Raji (cell line): ENCODE data around the gene SPEN.

Source experiments
- POLR2A ChIP-seq: IDR thresholded peaks from 2 replicates; pipeline ENCODE4 v1.6.1; 2011; ENCODE audit warnings: low read depth, low read length, control low read depth; ENCODE audit not compliant: insufficient read depth

SPEN gene

DNA sequence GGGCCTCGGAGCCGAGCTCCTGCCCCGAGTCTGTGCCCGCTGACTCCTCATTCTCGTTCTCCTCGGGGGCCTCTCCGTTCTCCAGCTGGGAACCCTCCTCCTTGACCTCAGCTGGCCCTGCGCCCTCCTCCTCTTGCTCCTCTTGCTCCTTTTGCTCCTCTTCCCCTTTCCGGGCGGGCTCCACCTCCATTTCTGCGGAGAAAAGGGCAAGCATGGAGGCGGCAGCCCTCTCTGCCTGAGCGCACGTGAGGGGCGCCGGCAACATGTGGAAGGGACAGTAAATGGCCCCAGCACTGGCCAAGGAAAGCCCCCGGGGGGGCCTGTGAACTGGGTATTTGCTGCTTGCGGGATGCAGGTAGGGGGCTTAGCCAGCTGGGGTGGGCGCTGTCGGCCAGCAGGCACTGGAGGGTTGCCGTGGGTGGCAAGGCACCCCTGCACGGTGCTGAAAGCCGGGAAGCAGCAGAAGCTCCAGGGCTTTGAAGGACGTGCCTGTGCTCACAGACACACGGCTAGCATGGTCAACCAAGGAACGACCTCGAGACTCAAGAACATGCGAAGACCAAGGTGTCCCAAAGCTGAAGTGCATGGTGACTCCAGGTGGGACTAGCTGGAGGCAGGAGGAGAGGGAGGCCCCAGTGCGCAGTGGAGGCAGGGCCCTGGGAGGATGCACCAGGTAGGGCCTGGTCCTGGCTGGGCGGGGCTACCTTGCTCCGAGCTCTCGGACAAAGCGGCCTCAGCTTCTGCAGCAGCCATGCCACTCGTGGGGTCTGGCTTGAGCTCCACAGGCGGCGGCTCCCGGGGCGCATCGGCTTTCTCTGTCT, 97.7 kb downstream of the SPEN start:
- TF ChIP-seq POLR2A, result no peak

DNA sequence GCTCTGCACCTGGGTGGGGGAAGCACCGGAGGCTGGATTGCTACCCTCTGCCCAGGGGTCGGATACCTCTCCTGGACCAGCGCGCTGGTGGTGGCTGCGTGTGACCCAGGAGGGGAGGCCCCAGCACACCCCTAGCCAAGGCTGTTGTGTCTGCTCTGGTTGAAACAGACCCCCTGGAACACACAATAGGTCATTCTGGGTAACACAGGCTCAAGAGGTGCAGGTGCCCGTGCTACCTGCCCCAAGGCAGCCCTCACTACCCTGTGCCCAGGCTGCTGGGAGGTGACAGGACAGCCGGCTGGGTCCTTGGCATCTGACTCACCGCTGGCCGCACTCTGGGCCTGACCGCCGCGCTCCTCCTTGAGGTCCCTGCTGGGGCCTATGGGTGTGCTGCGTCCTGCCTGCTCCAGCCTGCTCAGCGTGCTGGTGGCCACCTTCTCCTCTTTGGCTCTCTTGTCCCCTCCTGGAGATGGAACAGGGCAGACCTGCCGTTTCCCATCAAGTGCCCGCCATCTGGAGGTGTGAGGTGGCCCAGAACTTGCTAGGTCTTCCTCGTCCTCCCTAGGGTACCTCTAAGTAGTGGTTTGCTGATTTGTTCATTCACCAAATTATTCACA, 98.4 kb downstream of the SPEN start:
- TF ChIP-seq POLR2A, result no peak

DNA sequence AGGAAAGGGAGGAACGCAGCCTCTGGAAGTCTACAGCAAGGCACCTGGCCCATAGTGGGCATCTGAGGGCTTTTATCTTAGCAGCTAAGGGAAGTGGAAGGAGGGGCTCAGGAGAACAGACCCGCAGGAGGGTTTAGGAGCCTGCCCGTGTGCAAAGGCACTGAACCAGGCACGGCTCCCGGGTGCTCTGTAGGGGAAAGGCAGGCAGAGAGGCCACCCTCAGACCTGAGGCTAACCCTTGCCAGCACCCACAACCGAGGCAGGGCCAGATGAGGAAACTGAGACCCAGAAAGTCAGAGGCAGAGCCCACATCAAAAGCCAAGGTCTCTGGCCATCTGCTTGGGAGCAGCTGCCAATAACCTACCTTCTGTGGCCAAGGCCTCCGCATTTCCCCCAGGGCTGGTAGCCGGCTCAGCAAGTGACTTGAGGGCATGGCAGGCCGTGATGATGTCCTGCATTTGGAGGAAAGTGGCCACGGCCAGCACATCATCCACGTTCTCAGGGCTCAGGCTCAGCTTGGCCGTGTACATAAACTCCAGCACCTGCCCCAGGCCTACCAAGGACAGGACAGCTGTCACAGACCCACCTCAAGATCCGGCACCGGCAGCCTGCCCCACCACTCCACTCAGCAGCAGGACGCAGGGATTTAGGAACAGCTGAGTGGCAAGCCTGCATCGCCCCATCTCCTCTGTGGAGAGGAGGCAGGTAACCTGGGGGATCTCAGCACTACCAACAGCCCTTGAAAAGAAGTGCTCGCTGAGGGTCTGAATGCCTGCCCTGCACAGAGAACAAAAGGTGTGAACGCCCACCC, 99.3 kb downstream of the SPEN start:
- no peak for TF ChIP-seq POLR2A

DNA sequence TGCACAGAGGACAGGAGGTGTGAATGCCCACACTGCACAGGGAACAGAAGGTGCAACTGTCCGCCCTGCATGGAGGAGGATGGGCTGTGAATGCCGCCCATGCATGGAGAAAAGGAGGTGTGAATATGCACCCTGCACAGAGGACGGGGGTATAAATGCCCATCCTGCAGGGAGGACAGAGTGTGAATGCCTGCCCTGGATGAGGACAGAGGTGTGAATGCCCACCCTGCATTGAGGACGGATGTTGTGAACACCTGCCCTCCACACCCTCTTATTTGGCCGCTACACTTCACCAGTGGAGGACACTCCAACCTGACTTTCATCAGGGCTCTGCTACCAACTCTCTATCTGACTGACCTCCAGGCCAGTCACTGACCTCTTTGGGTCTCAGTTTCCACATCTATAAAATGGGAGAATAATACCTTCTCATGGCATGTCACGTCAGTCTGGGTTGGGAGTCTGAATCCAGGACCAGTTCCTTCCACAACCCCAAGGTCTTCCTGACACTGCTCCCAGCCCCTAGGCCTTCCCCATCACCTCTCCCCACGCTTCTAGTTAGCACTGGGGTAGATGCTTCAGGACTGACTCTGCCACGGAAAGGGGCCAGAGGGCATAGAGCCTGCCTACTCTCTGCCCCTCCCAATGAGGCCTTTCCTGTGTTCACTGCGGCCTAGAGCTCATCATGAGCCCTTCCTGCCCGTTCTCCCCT, 100.0 kb downstream of the SPEN start:
- TF ChIP-seq POLR2A, result no peak

DNA sequence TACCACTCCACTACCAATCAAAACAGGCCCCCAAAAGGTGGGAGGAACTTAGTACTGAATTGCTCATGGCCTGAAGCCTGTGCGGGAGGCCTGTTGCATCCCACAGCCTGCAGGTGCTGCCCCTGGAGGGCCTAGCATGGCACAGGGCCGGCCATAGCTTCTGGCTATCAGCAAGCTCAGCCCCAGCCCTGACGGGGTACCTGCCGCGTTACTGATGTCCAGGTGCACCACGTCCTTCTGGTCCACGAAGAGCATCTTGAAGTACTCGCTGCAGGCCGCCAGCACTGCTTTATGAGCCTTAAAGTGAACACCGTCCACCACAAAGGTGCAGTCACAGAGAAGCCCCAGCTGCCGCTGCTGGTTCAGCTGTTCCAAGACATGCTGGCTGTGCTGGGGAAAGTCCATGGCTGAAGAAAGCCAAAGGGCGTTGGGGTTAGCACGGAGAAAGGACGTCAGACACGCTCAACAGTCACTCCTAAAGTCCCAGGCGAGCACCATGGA, 100.6 kb downstream of the SPEN start:
- TF ChIP-seq POLR2A, result no peak

DNA sequence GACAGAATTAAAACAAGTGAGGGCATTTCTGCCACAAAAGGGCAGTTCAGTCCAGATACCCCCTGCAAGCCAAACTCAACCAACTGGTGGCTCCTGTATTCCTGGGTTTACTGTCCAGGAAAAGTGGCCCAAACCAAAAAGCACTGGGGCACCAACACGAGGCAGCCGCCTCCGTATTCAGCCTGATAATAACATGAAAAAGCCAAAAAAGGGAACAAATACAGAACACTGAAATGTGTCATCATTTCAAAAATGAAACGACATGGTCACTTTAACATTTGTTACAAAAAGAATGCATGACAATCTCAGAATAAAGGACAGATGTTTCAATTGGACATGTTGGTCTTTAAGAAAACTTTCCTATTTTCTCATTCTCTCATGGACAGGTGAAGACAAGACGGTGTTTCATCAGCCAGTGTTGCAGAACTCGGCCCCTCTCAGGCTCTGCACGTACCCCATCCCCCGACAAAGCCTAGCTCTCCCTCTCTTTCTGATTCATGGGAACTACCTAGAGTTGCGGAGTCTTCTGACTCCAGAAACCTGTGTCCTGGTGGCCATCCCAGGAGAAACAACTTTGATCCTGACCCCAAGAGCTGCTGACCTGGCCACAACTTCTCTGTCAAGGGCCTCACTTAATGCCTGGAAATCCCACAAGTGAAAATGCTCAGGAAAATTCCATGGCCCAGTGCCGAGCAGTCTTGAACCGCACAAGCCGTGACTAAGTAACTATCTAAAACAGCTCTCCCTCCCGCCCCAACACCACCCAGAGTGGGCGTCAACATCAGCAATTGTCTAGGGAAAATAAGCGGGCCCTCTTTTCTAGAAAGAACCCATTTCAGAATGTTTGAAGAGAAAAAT, 101.3 kb downstream of the SPEN start:
- TF ChIP-seq POLR2A, result no peak

DNA sequence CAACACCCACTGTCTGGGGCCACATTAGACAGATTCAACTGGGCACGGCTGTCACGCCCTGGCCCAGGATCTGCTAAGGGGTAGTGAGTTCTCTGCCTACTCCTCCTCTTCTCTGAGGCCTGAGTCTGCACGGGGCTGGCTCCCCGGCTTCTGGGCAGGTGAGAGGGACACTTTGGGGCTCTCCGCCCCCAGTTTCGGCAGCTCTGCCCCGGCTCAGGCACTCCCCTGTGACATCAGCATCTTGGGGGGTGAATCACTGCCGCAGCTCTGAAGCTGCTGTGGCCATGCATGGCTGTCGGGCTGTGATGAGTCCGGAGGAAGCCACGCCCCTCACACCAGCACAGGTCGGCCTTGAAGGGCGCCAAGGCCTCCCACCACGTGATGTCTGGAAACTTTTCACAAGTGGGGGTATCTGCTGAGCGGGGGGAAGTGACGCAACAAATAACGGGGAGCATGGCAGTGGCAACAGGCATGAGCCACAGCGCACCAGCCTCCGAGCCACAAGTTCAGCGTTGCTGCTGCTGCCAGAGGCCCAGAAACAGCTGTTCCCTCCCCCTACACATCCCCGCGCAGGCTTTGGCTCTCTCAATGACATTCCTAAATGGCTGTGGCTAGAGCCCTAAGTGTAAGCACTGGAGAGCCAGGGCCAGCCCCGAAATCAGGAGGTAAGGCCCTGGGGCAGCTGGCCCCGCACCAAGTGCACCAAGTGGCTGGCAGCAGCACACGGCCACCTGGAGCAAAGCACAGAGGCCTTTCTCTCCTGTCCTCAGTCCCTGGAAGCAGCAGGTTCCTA, 102.1 kb downstream of the SPEN start:
- no peak for TF ChIP-seq POLR2A

DNA sequence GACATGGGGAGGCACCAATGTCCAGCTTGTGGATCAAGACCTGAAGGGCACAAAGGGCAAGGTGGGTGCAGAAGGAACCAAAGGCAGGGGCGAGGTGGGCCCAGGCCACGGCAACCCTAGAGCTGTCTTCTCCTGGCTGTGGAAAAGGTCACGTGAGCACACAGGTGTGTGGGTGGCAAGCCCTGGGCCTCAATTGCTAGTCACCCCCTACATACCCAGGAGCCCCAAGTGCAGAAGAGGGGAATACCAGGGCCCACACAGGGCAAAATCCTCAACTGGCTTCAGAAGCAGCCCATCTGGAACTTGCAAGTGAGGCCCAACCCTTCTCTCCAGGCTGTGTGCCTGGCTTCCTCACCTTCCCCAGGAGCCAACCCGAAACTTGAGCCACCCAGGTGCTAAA, 102.8 kb downstream of the SPEN start:
- no peak for TF ChIP-seq POLR2A

DNA sequence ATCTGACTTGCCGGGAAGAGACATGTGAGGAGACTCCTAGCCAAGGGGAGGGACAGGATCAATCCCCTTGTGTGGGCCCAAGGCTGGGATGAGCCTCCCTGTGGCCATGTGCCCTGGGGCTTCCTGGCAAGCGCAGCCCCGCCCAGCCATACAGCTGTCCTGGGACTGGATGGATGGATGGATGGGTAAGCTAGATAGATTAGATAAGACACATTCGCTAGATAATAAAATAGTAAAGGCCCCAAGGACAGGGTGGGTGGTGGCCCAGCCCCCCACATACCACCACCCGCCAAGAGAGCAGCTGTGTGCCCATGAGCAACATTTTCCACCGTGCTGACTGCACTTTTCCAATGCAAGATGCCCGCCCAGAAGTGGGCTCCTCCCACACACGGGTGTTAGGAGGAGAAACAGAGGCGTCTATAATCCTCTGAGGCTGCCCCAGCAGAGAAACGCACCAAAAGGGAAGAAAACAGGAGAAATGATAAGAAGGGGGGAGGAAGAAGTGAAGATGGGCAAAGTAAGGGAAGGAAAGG, 103.3 kb downstream of the SPEN start:
- no peak for TF ChIP-seq POLR2A

DNA sequence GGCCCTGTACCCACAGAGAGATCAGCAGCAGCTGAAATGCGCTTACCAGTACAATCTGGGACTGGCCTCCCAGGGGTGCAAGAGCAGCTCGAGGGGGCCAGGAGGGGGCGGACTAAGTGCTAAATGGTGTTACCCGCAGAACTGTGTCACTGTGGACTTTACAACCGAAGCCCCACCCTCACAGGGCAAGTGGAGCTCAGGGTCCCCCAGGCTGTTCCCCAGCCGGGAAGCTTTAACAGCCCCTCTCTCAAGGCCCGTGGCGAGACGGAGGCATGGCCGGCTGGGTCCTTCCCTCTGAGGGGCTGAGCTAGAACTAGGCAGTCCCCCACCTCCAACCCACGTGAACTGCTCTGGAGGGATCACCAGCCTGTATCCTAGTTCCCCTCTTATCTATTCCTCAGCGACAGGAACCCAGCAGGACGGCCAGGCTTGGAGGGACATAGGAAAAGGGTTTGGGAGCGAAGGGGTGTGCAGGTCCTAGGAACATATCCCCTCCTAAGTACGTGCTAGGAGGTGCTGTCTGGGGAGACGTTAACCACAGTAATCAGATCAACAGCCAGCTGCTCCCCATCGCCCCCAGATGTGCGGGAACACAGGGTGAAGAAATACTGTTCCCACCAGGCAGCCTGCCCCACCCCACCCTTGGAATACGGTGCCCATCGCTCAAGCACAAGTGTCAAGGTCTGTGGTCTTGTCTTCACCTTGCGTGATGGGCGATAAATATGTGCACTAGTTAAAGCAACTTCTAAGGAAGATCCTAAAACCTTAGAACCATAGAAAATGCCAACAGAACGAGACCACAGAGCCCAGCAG, 104.0 kb downstream of the SPEN start:
- no peak for TF ChIP-seq POLR2A

DNA sequence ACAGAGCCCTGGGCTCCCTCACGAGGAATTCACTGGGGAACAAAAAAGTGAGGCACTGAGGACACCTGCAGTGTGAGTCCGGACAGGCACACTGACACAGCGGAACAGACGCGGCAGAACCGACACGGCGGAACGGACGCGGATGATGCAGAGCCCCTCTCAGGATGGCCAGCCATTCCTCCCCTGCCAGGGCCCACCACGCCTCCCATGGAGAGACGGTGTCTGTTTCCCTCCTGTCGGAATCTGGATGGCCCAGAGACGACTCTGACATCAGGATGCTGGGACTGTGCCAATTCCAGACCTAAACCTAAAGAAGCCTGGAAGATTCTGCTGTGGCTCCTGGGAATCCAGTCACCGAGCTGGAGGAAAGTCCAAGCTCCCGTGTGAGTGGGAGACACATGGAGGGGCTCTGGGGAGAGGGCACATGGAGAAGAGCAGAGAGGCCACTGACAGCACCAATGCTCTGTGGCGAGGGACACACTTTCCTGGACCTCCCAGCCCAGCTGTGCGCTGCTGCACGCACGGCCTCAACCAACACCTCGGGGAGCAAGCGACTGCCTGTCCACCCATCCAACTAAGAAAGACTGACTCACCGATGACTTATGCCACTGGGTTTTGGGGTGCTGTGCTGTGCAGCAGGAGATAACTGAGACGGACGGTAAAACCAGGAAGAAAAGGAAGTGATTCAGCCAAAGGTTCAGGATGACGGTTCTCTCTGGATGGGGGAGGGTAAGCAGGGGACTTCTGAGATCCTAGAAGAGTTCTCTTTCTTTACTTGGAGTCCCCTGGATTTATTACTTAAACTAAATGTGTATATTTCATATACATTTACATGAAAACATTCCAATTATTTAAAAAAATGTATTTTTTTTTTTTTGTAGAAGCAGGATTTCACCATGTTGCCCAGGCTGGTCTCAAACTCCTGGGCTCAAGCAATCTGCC, 105.1 kb downstream of the SPEN start:
- no peak for TF ChIP-seq POLR2A
